Transverse colon (tissue), 4 donors: ENCODE measurements around the gene UBE2D2. TPM values are rescaled to one million over a fixed set of nuclear protein-coding genes. Genes with fewer than 3 reads are reported as not detected.
"Not testable (repeated sequence)": the region's sequence is repeated elsewhere in the genome, so short reads cannot be mapped to it uniquely, and the experiment has no call there.

Source experiments
- DNase-seq: peaks from one replicate; pipeline ENCODE4 v3.0.0-alpha.2; 2019
- H3K27ac ChIP-seq, 4 donors: fragments of 200-600 bp; sonication (generic); 2 replicates each; pipeline ENCODE4 v1.5.1; 2016 to 2018; ENCODE audit warnings: inconsistent platforms in 4 of 4
- H3K27me3 ChIP-seq: fragments of 200-600 bp; sonication (generic); 2 replicates; pipeline ENCODE4 v1.5.1; 2017; ENCODE audit warnings: inconsistent platforms
- H3K36me3 ChIP-seq, 4 donors: fragments of 200-600 bp; sonication (generic); 2 replicates each; pipeline ENCODE4 v1.5.1; 2017 to 2019; ENCODE audit warnings: inconsistent platforms in 4 of 4
- H3K4me1 ChIP-seq, 4 donors: fragments of 200-600 bp; sonication (generic); 2 replicates each; pipeline ENCODE4 v1.5.1; 2017 to 2020; ENCODE audit warnings: inconsistent platforms in 4 of 4
- H3K4me3 ChIP-seq, 4 donors: fragments of 200-600 bp; sonication (generic); 1 replicate in 1 of 4; 2 replicates in 3 of 4; pipeline versions ENCODE4 v1.5.1 to v1.6.1; 2017 to 2019; ENCODE audit warnings: inconsistent platforms in 4 of 4
- H3K9me3 ChIP-seq, 2 donors: fragments of 200-600 bp; sonication (generic); 2 replicates each; pipeline ENCODE4 v1.5.1; 2017 to 2019; ENCODE audit warnings: inconsistent platforms in 2 of 2
- CTCF ChIP-seq, 5 experiments: fragments of 200-600 bp in 3 of 5; fragments of 450-650 bp in 2 of 5; sonication (generic) in 3 of 5; IDR thresholded peaks; 1 replicate in 2 of 5; 2 replicates in 3 of 5; pipeline ENCODE4 v1.5.1; 2016 to 2017; ENCODE audit warnings: antibody characterized with exemption in 5 of 5, inconsistent platforms in 3 of 5, mild to moderate bottlenecking in 2 of 5, moderate library complexity in 1 of 5
- EP300 ChIP-seq: sonication (generic); formaldehyde crosslinking; IDR thresholded peaks from one replicate; pipeline ENCODE4 v1.6.1; 2017; ENCODE audit warnings: antibody characterized with exemption, low read depth
- POLR2A ChIP-seq: fragments of 450-650 bp; IDR thresholded peaks from one replicate; pipeline ENCODE4 v1.6.1; 2016; ENCODE audit warnings: antibody characterized with exemption, mild to moderate bottlenecking, moderate library complexity
- POLR2AphosphoS5 ChIP-seq, 3 donors: sonication (generic); formaldehyde crosslinking; IDR thresholded peaks; one replicate each; pipeline ENCODE4 v1.6.1; 2016; ENCODE audit warnings: antibody characterized with exemption in 3 of 3
- WGBS, 2 donors: methylation state at CpG; one replicate each; pipeline ENCODE4 v1.1.5; 2018; ENCODE audit warnings: low coverage in 1 of 2; 5-methylcytosine and 5-hydroxymethylcytosine counted together
- in situ Hi-C, 4 donors: fragments of 200-750 bp; cut with MboI; loops; one replicate each; pipeline versions ENCODE4 v1.15.0 to v1.15.1; 2017; ENCODE audit warnings: low sequenced_read_pairs in 3 of 4, low pct_ligation_motif_present in 1 of 4, low pct_unique_long_range_greater_than_20kb in 1 of 4
- intact Hi-C: fragments of 100-400 bp; cut with DNase I; formaldehyde crosslinking; loops from one replicate; pipeline ENCODE4 v1.15.1; 2023; ENCODE audit warnings: low total_unique reads
- total RNA-seq, 4 donors: library from RNA; depleted of rRNA; stranded (reverse); fragments of >200 nt; gene quantifications; one replicate each; pipeline ENCODE4 v1.1.0, GENCODE V29; 2016

Gene UBE2D2
- total RNA-seq, 4 donors from 2014 or later: 45.6 to 134 (median 80.8) TPM

- no peak for TF ChIP-seq EP300
- no peak for TF ChIP-seq CTCF (IDR thresholded peaks at IDR 0.05)
- TF ChIP-seq POLR2AphosphoS5 (IDR thresholded peaks at IDR 0.05): no peak
- no peak for TF ChIP-seq POLR2A
- Histone ChIP-seq H3K27me3 (no peaks in the 10 kb centered on the region), H3K9me3 (no peaks in the 10 kb centered on the region), H3K36me3 (no peaks in the 10 kb centered on the region), H3K4me1 (no peaks in the 10 kb centered on the region), H3K27ac (no peak overlapping the region), H3K4me3 (no peak overlapping the region)
- intact Hi-C loops (no loop called here), in situ Hi-C loops (no loop called here)
- WGBS, 2 donors: 99% methylated on average over 39 of the region's 49 CpGs; no CpG with 5 or more reads in 1 of the 2 donors
- DNase-seq: no peak
Measured at GRCh38 chr5:139549162-139549894, 11.8 kb upstream of the UBE2D2 start.

GRCh38 chr5:139550051-139550872 is 10.9 kb upstream of the UBE2D2 start:
- H3K4me3 ChIP-seq, H3K36me3 ChIP-seq, in situ Hi-C loops, H3K4me1 ChIP-seq, intact Hi-C loops, H3K27ac ChIP-seq, H3K27me3 ChIP-seq, H3K9me3 ChIP-seq, DNase-seq: not testable (repeated sequence)
- 80 to 81% methylated on average over 1 to 12 of the region's 12 CpGs for WGBS, 2 donors

GRCh38 chr5:139551191-139551889 is 9.8 kb upstream of the UBE2D2 start:
- Histone ChIP-seq H3K27ac (no peak overlapping the region), H3K9me3 (no peaks in the 10 kb centered on the region), H3K4me3 (no peak overlapping the region), H3K4me1 (no peaks in the 10 kb centered on the region), H3K36me3 (no peaks in the 10 kb centered on the region), H3K27me3 (no peaks in the 10 kb centered on the region)
- 71% methylated on average over 2 of the region's 2 CpGs; no CpG with 5 or more reads in 1 of the 2 donors for WGBS, 2 donors
- DNase-seq: no peak
- intact Hi-C loops: no loop called here
- TF ChIP-seq EP300 (no peak), POLR2A (no peak), CTCF (IDR thresholded peaks at IDR 0.05) (no peak), POLR2AphosphoS5 (IDR thresholded peaks at IDR 0.05) (no peak)
- in situ Hi-C loops: no loop called here

- Histone ChIP-seq H3K4me3 (no peak overlapping the region), H3K9me3 (no peaks in the 10 kb centered on the region), H3K36me3 (no peaks in the 10 kb centered on the region), H3K4me1 (no peaks in the 10 kb centered on the region), H3K27me3 (no peaks in the 10 kb centered on the region), H3K27ac (no peak overlapping the region)
- 89 to 93% methylated on average over 9 to 11 of the region's 11 CpGs for WGBS, 2 donors
- in situ Hi-C loops (no loop called here), intact Hi-C loops (no loop called here)
- no peak for DNase-seq
- TF ChIP-seq POLR2A: no peak
Measured at GRCh38 chr5:139552893-139553575, 8.1 kb upstream of the UBE2D2 start.
